VCaP (cell line): ENCODE measurements around the gene IGFBP4.

Experiments
- H3K27ac ChIP-seq: fragments of 450-650 bp; 2 replicates; pipeline ENCODE4 v1.5.1; 2017
- TF ChIP-seq, protein P1 (sequence below): fragments of 450-650 bp; conservative IDR thresholded peaks from 2 replicates; pipeline ENCODE4 v1.5.1; 2017; ENCODE audit warnings: mild to moderate bottlenecking, moderate library complexity

IGFBP4 gene

GRCh38 chr17:40422990-40423633 lies 20.1 kb upstream of the IGFBP4 start:
- TF ChIP-seq, protein P1, sequence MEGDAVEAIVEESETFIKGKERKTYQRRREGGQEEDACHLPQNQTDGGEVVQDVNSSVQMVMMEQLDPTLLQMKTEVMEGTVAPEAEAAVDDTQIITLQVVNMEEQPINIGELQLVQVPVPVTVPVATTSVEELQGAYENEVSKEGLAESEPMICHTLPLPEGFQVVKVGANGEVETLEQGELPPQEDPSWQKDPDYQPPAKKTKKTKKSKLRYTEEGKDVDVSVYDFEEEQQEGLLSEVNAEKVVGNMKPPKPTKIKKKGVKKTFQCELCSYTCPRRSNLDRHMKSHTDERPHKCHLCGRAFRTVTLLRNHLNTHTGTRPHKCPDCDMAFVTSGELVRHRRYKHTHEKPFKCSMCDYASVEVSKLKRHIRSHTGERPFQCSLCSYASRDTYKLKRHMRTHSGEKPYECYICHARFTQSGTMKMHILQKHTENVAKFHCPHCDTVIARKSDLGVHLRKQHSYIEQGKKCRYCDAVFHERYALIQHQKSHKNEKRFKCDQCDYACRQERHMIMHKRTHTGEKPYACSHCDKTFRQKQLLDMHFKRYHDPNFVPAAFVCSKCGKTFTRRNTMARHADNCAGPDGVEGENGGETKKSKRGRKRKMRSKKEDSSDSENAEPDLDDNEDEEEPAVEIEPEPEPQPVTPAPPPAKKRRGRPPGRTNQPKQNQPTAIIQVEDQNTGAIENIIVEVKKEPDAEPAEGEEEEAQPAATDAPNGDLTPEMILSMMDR = peak; percentile 46
- peak overlapping the region; percentile 23 for H3K27ac ChIP-seq

DNA sequence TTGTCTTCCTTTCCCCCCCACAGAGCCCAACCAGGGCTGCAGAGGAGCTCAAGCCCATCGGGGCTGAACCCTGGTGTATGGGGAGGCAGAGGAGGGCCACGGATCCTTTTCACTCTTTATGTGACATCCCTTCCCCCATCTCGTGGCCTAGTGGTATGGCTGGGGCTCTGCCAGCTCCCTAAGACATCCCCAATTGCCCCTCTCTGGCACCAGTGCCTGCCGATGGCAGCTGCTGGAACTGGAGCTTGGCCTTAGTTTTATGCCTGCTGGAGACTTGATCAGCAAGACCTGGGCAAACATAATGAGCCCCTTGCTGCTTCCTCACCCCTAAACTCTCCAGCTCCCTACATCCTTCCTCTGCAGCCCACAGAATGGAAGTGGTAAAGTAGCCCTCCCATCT lies 17.5 kb upstream of the IGFBP4 start:
- TF ChIP-seq, protein P1 = no peak
- no peak overlapping the region for H3K27ac ChIP-seq

GRCh38 chr17:40427002-40427491 lies 16.2 kb upstream of the IGFBP4 start:
- no peak overlapping the region for H3K27ac ChIP-seq
- TF ChIP-seq, protein P1 = no peak

- H3K27ac ChIP-seq = no peak overlapping the region
- TF ChIP-seq, protein P1 = no peak
Measured at GRCh38 chr17:40430272-40431230, 12.7 kb upstream of the IGFBP4 start.

DNA sequence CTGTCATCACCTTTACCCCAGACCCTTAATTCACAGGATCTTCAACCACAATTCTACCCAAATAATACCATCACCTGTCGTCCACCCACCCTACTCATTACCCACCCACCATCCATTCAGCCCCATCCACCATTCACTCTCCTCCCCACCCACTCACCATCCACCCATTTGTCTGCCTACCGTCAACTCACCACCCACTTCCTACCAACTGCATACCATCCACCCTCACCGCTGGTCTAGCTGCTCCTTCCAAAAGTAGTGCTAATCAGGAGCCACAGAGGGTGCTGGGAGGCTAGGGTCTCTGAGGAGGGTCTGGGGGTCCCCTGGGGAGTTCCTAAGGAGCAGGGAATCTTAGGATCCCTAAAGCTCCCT lies 12.0 kb upstream of the IGFBP4 start:
- TF ChIP-seq, protein P1 = no peak
- no peak overlapping the region for H3K27ac ChIP-seq

GRCh38 chr17:40432864-40433528 lies 10.3 kb upstream of the IGFBP4 start:
- TF ChIP-seq, protein P1 = no peak
- no peak overlapping the region; the same call in 1 of the 2 replicates for H3K27ac ChIP-seq
